Neuronal stem cell (in vitro differentiated cells): Measurements from ENCODE around the gene AOPEP.

Experiments used
- DNase-seq: peaks from one replicate; pipeline ENCODE4 v3.0.0-alpha.2; 2013; ENCODE audit warnings: low spot score
- H2AFZ ChIP-seq: one replicate; pipeline ENCODE4 v1.6.1; 2013; ENCODE audit warnings: mild to moderate bottlenecking, low read length, inconsistent platforms
- H2AK5ac ChIP-seq: 2 replicates; pipeline ENCODE4 v1.6.1; 2013; ENCODE audit warnings: low read depth, mild to moderate bottlenecking, inconsistent platforms, low read length, moderate library complexity, mixed read lengths
- H2BK120ac ChIP-seq: 2 replicates; pipeline ENCODE4 v1.6.1; 2013; ENCODE audit warnings: low read depth, mild to moderate bottlenecking, inconsistent platforms, low read length, moderate library complexity, mixed read lengths
- H2BK12ac ChIP-seq: one replicate; pipeline ENCODE4 v1.6.1; 2013; ENCODE audit warnings: low read length, inconsistent platforms
- H2BK15ac ChIP-seq: 2 replicates; pipeline ENCODE4 v1.6.1; 2013; ENCODE audit warnings: mild to moderate bottlenecking, low read length, inconsistent platforms, mixed read lengths
- H2BK5ac ChIP-seq: one replicate; pipeline ENCODE4 v1.6.1; 2013; ENCODE audit warnings: inconsistent platforms, mild to moderate bottlenecking, low read length, moderate library complexity
- H3K14ac ChIP-seq: one replicate; pipeline ENCODE4 v1.6.1; 2013; ENCODE audit warnings: low read length, inconsistent platforms
- H3K18ac ChIP-seq: 2 replicates; pipeline ENCODE4 v1.6.1; 2013; ENCODE audit warnings: low read length, inconsistent platforms
- H3K23ac ChIP-seq: 2 replicates; pipeline ENCODE4 v1.6.1; 2013; ENCODE audit warnings: low read depth, mild to moderate bottlenecking, mixed read lengths, low read length, inconsistent platforms; ENCODE audit not compliant: poor library complexity
- H3K27ac ChIP-seq: replicated peaks from 3 replicates; pipeline ENCODE4 v1.5.1; 2013; ENCODE audit warnings: low read length, inconsistent platforms
- H3K27me3 ChIP-seq, 3 experiments: 2 replicates each; pipeline ENCODE4 v1.6.1; 2013; ENCODE audit warnings: low read length in 3 of 3, mild to moderate bottlenecking in 2 of 3, inconsistent platforms in 1 of 3, low read depth in 1 of 3, mixed read lengths in 1 of 3, moderate library complexity in 1 of 3; ENCODE audit not compliant: control insufficient read depth in 3 of 3, insufficient read depth in 3 of 3
- H3K36me3 ChIP-seq, 2 donors: replicated peaks in 1 of 2; 2 replicates each; pipeline ENCODE4 v1.6.1; 2013; ENCODE audit warnings: low read length in 2 of 2; ENCODE audit not compliant: control insufficient read depth in 2 of 2, insufficient read depth in 2 of 2
- H3K4ac ChIP-seq: 2 replicates; pipeline ENCODE4 v1.6.1; 2013; ENCODE audit warnings: inconsistent platforms, mild to moderate bottlenecking, low read length, moderate library complexity
- H3K4me1 ChIP-seq, 2 donors: 1 replicate in 1 of 2; 2 replicates in 1 of 2; pipeline ENCODE4 v1.6.1; 2013; ENCODE audit warnings: low read length in 2 of 2, low read depth in 1 of 2; ENCODE audit not compliant: control insufficient read depth in 2 of 2, insufficient read depth in 1 of 2
- H3K4me2 ChIP-seq: one replicate; pipeline ENCODE4 v1.6.1; 2013; ENCODE audit warnings: mild to moderate bottlenecking, low read length, inconsistent platforms; ENCODE audit not compliant: insufficient read depth, poor library complexity, severe bottlenecking
- H3K4me3 ChIP-seq, 2 donors: 2 replicates each; pipeline ENCODE4 v1.5.1; 2013; ENCODE audit warnings: low read length in 2 of 2, mild to moderate bottlenecking in 2 of 2, inconsistent platforms in 1 of 2, moderate library complexity in 1 of 2
- H3K79me1 ChIP-seq: one replicate; pipeline ENCODE4 v1.6.1; 2013; ENCODE audit warnings: low read depth, mild to moderate bottlenecking, inconsistent platforms, low read length, moderate library complexity
- H3K9ac ChIP-seq: one replicate; pipeline ENCODE4 v1.6.1; 2013; ENCODE audit warnings: mild to moderate bottlenecking, low read depth, low read length, inconsistent platforms; ENCODE audit not compliant: poor library complexity
- H3K9me3 ChIP-seq, 2 donors: replicated peaks in 1 of 2; 2 replicates each; pipeline versions ENCODE3 to v1.6.1; 2013; ENCODE audit warnings: low read length in 2 of 2, mild to moderate bottlenecking in 2 of 2, inconsistent platforms in 1 of 2, low read depth in 1 of 2, mixed read lengths in 1 of 2, moderate library complexity in 1 of 2; ENCODE audit not compliant: control insufficient read depth in 2 of 2, insufficient read depth in 1 of 2
- H4K8ac ChIP-seq: one replicate; pipeline ENCODE4 v1.6.1; 2013; ENCODE audit warnings: low read depth, mild to moderate bottlenecking, inconsistent platforms, low read length, moderate library complexity
- H4K91ac ChIP-seq: one replicate; pipeline ENCODE4 v1.6.1; 2013; ENCODE audit warnings: low read length, low read depth, mild to moderate bottlenecking, inconsistent platforms; ENCODE audit not compliant: poor library complexity
- WGBS, 2 donors: extraction: QIAGEN DNeasy Blood & Tissue Kit; methylation state at CpG; one replicate each; pipeline ENCODE4 v1.1.7; 2013; ENCODE audit warnings: missing lambda C conversion rate in 2 of 2, mixed read lengths in 1 of 2; ENCODE audit not compliant: insufficient read length in 2 of 2, insufficient replicate concordance in 1 of 2; ENCODE audit errors: extremely low coverage in 2 of 2; 5-methylcytosine and 5-hydroxymethylcytosine counted together

AOPEP gene

GRCh38 chr9:95015569-95015968, 289.1 kb downstream of the AOPEP start:
- H4K8ac ChIP-seq = no peak overlapping the region
- no peak overlapping the region for H3K23ac ChIP-seq
- H2AFZ ChIP-seq = no peak overlapping the region
- H2BK5ac ChIP-seq = no peak overlapping the region
- no peaks in the 10 kb centered on the region for H3K27me3 ChIP-seq
- H3K4me2 ChIP-seq = no peak overlapping the region
- no peak overlapping the region for H4K91ac ChIP-seq
- H3K14ac ChIP-seq = no peak overlapping the region
- no peak overlapping the region for H3K4ac ChIP-seq
- no peaks in the 10 kb centered on the region for H3K79me1 ChIP-seq
- H2BK15ac ChIP-seq = no peak overlapping the region
- H2BK12ac ChIP-seq = no peak overlapping the region
- H3K4me3 ChIP-seq = no peak overlapping the region
- no peak overlapping the region for H3K9ac ChIP-seq
- peaks cover 3 to 6% of the 10 kb centered on the region in 2 donors for H3K4me1 ChIP-seq
- H3K18ac ChIP-seq = no peak overlapping the region
- no peak for DNase-seq
- no peaks in the 10 kb centered on the region for H3K9me3 ChIP-seq
- WGBS, 2 donors = no CpG with 5 or more reads among the region's 4 CpGs
- H3K36me3 ChIP-seq = peaks cover 0 to 66% of the 10 kb centered on the region in 2 donors
- H2AK5ac ChIP-seq = no peak overlapping the region
- no peak overlapping the region for H3K27ac ChIP-seq
- H2BK120ac ChIP-seq = no peak overlapping the region

GRCh38 chr9:95017062-95017461, 290.6 kb downstream of the AOPEP start:
- H3K79me1 ChIP-seq = no peaks in the 10 kb centered on the region
- H4K91ac ChIP-seq = no peak overlapping the region
- no peak overlapping the region for H3K4me2 ChIP-seq
- no peak overlapping the region for H2BK15ac ChIP-seq
- H2BK120ac ChIP-seq = no peak overlapping the region
- WGBS, 2 donors = no CpG with 5 or more reads among the region's 1 CpG
- no peak overlapping the region for H3K27ac ChIP-seq
- H3K14ac ChIP-seq = no peak overlapping the region
- H3K23ac ChIP-seq = no peak overlapping the region
- peaks cover 0 to 72% of the 10 kb centered on the region in 2 donors for H3K36me3 ChIP-seq
- H4K8ac ChIP-seq = no peak overlapping the region
- no peak overlapping the region for H2AFZ ChIP-seq
- H3K4ac ChIP-seq = no peak overlapping the region
- no peaks in the 10 kb centered on the region for H3K9me3 ChIP-seq
- H3K27me3 ChIP-seq = no peaks in the 10 kb centered on the region
- no peak overlapping the region for H3K9ac ChIP-seq
- H2BK5ac ChIP-seq = no peak overlapping the region
- DNase-seq = no peak
- H3K4me1 ChIP-seq = peaks cover 6% of the 10 kb centered on the region in 2 donors
- no peak overlapping the region for H3K18ac ChIP-seq
- no peak overlapping the region for H2AK5ac ChIP-seq
- H2BK12ac ChIP-seq = no peak overlapping the region
- no peak overlapping the region for H3K4me3 ChIP-seq

GRCh38 chr9:95017661-95018060, 291.2 kb downstream of the AOPEP start:
- Histone ChIP-seq H4K91ac (no peak overlapping the region), H3K9ac (no peak overlapping the region), H2BK5ac (no peak overlapping the region), H3K4me2 (no peak overlapping the region), H3K79me1 (no peaks in the 10 kb centered on the region), H3K4me1 (peaks cover 6% of the 10 kb centered on the region in 2 donors), H3K9me3 (no peaks in the 10 kb centered on the region), H2AFZ (no peak overlapping the region), H3K27ac (no peak overlapping the region), H3K4ac (no peak overlapping the region), H3K27me3 (no peaks in the 10 kb centered on the region), H3K4me3 (no peak overlapping the region), H4K8ac (no peak overlapping the region), H2BK12ac (no peak overlapping the region), H2BK120ac (no peak overlapping the region), H3K14ac (no peak overlapping the region), H3K36me3 (peaks cover 0 to 73% of the 10 kb centered on the region in 2 donors), H2BK15ac (no peak overlapping the region), H3K23ac (no peak overlapping the region), H3K18ac (no peak overlapping the region), H2AK5ac (no peak overlapping the region)
- WGBS, 2 donors = no CpG with 5 or more reads among the region's 2 CpGs
- no peak for DNase-seq

- Histone ChIP-seq H2BK12ac (no peak overlapping the region), H4K8ac (no peak overlapping the region), H2BK5ac (no peak overlapping the region), H3K14ac (no peak overlapping the region), H3K4me1 (peaks cover 9 to 12% of the 10 kb centered on the region in 2 donors), H2BK15ac (no peak overlapping the region), H3K9me3 (no peaks in the 10 kb centered on the region), H3K4ac (no peak overlapping the region), H3K79me1 (no peaks in the 10 kb centered on the region), H3K4me3 (no peak overlapping the region), H3K27ac (no peak overlapping the region), H4K91ac (no peak overlapping the region), H3K4me2 (no peak overlapping the region), H3K23ac (no peak overlapping the region), H3K36me3 (peaks cover 0 to 73% of the 10 kb centered on the region in 2 donors), H2AFZ (no peak overlapping the region), H2BK120ac (no peak overlapping the region), H3K27me3 (no peaks in the 10 kb centered on the region), H3K18ac (no peak overlapping the region), H2AK5ac (no peak overlapping the region), H3K9ac (no peak overlapping the region)
- no peak for DNase-seq
- no CpG with 5 or more reads among the region's 11 CpGs for WGBS, 2 donors
These were observed 291.8 kb downstream of the AOPEP start for GRCh38 chr9:95018099-95018936.
